HL-60 (cell line): ENCODE measurements around the gene GPR52.

Experiments
- DNase-seq, 2 experiments: peaks; one replicate each; pipeline ENCODE4 v3.0.0-alpha.2; 2010 to 2020; ENCODE audit warnings: low read depth in 1 of 2, low spot score in 1 of 2
- H3K27ac ChIP-seq: fragments of 250-450 bp; sonication (Bioruptor Pico); replicated peaks from 2 replicates; pipeline ENCODE4 v1.5.1; 2020; ENCODE audit warnings: mild to moderate bottlenecking, moderate library complexity
- H3K27me3 ChIP-seq: fragments of 250-450 bp; sonication (Bioruptor Pico); 2 replicates; pipeline ENCODE4 v1.5.1; 2021; ENCODE audit warnings: mild to moderate bottlenecking, moderate library complexity; ENCODE audit not compliant: insufficient read depth, poor library complexity, severe bottlenecking
- H3K4me3 ChIP-seq: replicated peaks from 2 replicates; pipeline ENCODE4 v1.5.1; 2011; ENCODE audit warnings: mild to moderate bottlenecking, control low read depth, low read length; ENCODE audit not compliant: insufficient read depth
- GABPA ChIP-seq: IDR thresholded peaks from 2 replicates; pipeline ENCODE4 v1.6.1; 2012; ENCODE audit warnings: low read depth
- POLR2AphosphoS5 ChIP-seq: IDR thresholded peaks from 2 replicates; pipeline ENCODE4 v1.6.1; 2012; ENCODE audit warnings: low read depth
- SPI1 ChIP-seq: IDR thresholded peaks from 2 replicates; pipeline ENCODE4 v1.6.1; 2012; ENCODE audit warnings: low read depth, mild to moderate bottlenecking, borderline replicate concordance
- TF ChIP-seq, protein P1 (sequence below): IDR thresholded peaks from 2 replicates; pipeline ENCODE4 v1.6.1; 2012; ENCODE audit warnings: low read depth; ENCODE audit not compliant: insufficient replicate concordance
- TF ChIP-seq, protein P2 (sequence below): IDR thresholded peaks from one replicate; pipeline ENCODE4 v1.5.1; 2011; ENCODE audit warnings: low read length, control low read depth, inconsistent platforms; ENCODE audit not compliant: insufficient read depth

GPR52 gene

DNA sequence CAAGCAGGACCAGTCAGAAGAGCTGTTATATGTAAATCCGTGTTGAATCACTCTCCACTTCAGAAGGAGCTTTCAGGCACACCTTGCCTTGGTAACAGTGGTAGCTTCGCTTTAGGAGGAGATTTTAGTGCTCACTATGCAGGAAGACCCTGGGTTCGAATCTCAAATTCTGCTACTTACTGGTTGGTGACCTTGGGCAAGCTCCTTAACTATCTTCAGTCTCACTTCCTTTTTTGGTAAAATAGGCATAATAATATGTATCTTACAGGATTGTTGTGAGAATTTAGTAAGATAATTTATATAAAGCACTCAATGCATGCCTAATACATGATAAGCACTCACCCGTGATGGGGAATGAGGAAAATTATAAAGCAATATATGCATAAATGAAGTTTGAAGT is 46.7 kb upstream of the GPR52 start:
- no peaks in the 10 kb centered on the region for H3K27me3 ChIP-seq
- no peak for DNase-seq
- TF ChIP-seq, protein P1, sequence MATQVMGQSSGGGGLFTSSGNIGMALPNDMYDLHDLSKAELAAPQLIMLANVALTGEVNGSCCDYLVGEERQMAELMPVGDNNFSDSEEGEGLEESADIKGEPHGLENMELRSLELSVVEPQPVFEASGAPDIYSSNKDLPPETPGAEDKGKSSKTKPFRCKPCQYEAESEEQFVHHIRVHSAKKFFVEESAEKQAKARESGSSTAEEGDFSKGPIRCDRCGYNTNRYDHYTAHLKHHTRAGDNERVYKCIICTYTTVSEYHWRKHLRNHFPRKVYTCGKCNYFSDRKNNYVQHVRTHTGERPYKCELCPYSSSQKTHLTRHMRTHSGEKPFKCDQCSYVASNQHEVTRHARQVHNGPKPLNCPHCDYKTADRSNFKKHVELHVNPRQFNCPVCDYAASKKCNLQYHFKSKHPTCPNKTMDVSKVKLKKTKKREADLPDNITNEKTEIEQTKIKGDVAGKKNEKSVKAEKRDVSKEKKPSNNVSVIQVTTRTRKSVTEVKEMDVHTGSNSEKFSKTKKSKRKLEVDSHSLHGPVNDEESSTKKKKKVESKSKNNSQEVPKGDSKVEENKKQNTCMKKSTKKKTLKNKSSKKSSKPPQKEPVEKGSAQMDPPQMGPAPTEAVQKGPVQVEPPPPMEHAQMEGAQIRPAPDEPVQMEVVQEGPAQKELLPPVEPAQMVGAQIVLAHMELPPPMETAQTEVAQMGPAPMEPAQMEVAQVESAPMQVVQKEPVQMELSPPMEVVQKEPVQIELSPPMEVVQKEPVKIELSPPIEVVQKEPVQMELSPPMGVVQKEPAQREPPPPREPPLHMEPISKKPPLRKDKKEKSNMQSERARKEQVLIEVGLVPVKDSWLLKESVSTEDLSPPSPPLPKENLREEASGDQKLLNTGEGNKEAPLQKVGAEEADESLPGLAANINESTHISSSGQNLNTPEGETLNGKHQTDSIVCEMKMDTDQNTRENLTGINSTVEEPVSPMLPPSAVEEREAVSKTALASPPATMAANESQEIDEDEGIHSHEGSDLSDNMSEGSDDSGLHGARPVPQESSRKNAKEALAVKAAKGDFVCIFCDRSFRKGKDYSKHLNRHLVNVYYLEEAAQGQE: no peak
- no peak for TF ChIP-seq GABPA
- no peak for TF ChIP-seq POLR2AphosphoS5
- TF ChIP-seq SPI1: no peak
- TF ChIP-seq, protein P2, sequence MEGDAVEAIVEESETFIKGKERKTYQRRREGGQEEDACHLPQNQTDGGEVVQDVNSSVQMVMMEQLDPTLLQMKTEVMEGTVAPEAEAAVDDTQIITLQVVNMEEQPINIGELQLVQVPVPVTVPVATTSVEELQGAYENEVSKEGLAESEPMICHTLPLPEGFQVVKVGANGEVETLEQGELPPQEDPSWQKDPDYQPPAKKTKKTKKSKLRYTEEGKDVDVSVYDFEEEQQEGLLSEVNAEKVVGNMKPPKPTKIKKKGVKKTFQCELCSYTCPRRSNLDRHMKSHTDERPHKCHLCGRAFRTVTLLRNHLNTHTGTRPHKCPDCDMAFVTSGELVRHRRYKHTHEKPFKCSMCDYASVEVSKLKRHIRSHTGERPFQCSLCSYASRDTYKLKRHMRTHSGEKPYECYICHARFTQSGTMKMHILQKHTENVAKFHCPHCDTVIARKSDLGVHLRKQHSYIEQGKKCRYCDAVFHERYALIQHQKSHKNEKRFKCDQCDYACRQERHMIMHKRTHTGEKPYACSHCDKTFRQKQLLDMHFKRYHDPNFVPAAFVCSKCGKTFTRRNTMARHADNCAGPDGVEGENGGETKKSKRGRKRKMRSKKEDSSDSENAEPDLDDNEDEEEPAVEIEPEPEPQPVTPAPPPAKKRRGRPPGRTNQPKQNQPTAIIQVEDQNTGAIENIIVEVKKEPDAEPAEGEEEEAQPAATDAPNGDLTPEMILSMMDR: no peak
- no peak overlapping the region for H3K4me3 ChIP-seq
- no peak overlapping the region for H3K27ac ChIP-seq

DNA sequence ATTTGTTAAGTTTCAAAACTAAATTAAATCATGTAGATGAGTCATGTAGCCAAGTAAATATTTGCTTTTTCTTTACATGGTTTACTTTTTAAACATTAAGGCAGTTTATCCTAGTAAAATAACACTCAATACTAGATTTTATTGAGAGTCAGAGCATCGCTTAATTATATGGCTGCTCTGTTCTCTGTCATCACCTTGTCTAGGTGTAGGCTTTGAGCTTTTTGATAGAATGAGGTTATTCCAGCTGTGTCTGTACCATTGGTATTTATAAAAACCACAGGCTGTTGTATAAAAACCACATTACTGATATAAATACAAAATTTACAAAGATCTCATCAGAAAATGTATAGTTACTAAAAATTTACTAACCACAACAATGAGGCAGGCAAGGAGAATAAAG is 42.5 kb upstream of the GPR52 start:
- Histone ChIP-seq H3K27ac (no peak overlapping the region), H3K4me3 (no peak overlapping the region), H3K27me3 (no peaks in the 10 kb centered on the region)
- DNase-seq: no peak
- TF ChIP-seq POLR2AphosphoS5 (no peak), GABPA (no peak), SPI1 (no peak)
- TF ChIP-seq, protein P2: no peak
- TF ChIP-seq, protein P1: no peak

DNA sequence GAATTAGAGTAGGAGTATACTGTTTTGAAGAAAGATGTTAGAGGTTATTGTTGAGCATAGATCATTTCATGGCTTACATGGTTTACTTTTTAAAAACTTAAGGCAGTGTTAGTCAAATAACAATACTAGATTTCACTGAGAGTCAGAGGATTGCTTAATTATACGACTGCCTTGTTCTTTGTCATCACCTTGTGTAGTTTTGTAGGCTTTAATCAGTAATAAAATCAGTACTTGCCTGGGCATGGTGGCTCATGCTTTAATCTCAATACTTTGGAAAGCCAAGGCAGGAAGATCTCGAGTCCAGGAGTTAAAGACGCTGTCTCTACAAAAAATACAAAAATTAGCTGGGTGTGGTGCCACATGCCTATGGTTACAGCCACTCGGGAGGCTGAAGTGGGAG is 41.3 kb upstream of the GPR52 start:
- TF ChIP-seq, protein P1: no peak
- no peak for TF ChIP-seq GABPA
- TF ChIP-seq SPI1: no peak
- TF ChIP-seq, protein P2: no peak
- no peak for TF ChIP-seq POLR2AphosphoS5

More for the DNA sequence above, 41.3 kb upstream of the GPR52 start:
- Histone ChIP-seq H3K4me3 (no peak overlapping the region), H3K27ac (no peak overlapping the region), H3K27me3 (no peaks in the 10 kb centered on the region)
- DNase-seq: no peak
